DOHH2 (cell line): ENCODE measurements around the gene APOC3.

ENCODE experiments used
- H3F3A ChIP-seq: fragments of 200-600 bp; sonication (generic), shearing (Covaris generic); 2 replicates; pipeline ENCODE4 v1.6.0; 2016; ENCODE audit warnings: antibody characterized with exemption, mild to moderate bottlenecking; ENCODE audit not compliant: control insufficient read depth, insufficient read depth
- H3K27ac ChIP-seq: fragments of 200-600 bp; sonication (generic); 2 replicates; pipeline ENCODE4 v1.5.1; 2014; ENCODE audit warnings: low read depth, mild to moderate bottlenecking, low read length, moderate library complexity
- H3K27me3 ChIP-seq: fragments of 200-600 bp; sonication (generic); 2 replicates; pipeline ENCODE4 v1.6.1; 2014; ENCODE audit warnings: mild to moderate bottlenecking, low read length, mixed read lengths; ENCODE audit not compliant: control insufficient read depth
- H3K36me3 ChIP-seq: fragments of 200-600 bp; sonication (generic); 2 replicates; pipeline ENCODE4 v1.6.1; 2014; ENCODE audit warnings: mild to moderate bottlenecking, low read length, moderate library complexity, mixed read lengths; ENCODE audit not compliant: control insufficient read depth
- H3K4me1 ChIP-seq: fragments of 200-600 bp; sonication (generic); 2 replicates; pipeline ENCODE4 v1.6.1; 2014; ENCODE audit warnings: mild to moderate bottlenecking, low read length, mixed read lengths; ENCODE audit not compliant: control insufficient read depth
- H3K4me2 ChIP-seq: fragments of 200-600 bp; sonication (generic); 2 replicates; pipeline ENCODE4 v1.6.0; 2014; ENCODE audit warnings: mild to moderate bottlenecking, low read length, moderate library complexity
- H3K4me3 ChIP-seq: fragments of 200-600 bp; sonication (generic); 2 replicates; pipeline ENCODE4 v1.5.1; 2014; ENCODE audit warnings: mild to moderate bottlenecking, low read length, mixed read lengths
- H3K79me2 ChIP-seq: fragments of 200-600 bp; sonication (generic); 2 replicates; pipeline ENCODE4 v1.6.1; 2014; ENCODE audit warnings: mild to moderate bottlenecking, low read length, mixed read lengths; ENCODE audit not compliant: control insufficient read depth
- H3K9me2 ChIP-seq: fragments of 200-600 bp; sonication (generic); replicated peaks from 2 replicates; pipeline ENCODE4 v1.6.1; 2014; ENCODE audit warnings: mild to moderate bottlenecking, low read length, mixed read lengths; ENCODE audit not compliant: control insufficient read depth
- H3K9me3 ChIP-seq: fragments of 200-600 bp; sonication (generic); 2 replicates; pipeline ENCODE4 v1.6.1; 2014; ENCODE audit warnings: antibody characterized with exemption, low read length, mixed read lengths; ENCODE audit not compliant: control insufficient read depth, insufficient read depth
- H4K20me1 ChIP-seq: fragments of 200-600 bp; sonication (generic); 2 replicates; pipeline ENCODE4 v1.6.0; 2014; ENCODE audit warnings: low read depth, mild to moderate bottlenecking, antibody characterized with exemption, low read length, moderate library complexity; ENCODE audit not compliant: control insufficient read depth, insufficient read depth
- EZH2phosphoT487 ChIP-seq: fragments of 200-600 bp; sonication (generic); IDR thresholded peaks from 2 replicates; pipeline ENCODE4 v1.6.1; 2017; ENCODE audit warnings: borderline replicate concordance, mild to moderate bottlenecking, antibody characterized with exemption, low read length, moderate library complexity, mixed read lengths
- TF ChIP-seq, protein P1 (sequence below): fragments of 200-600 bp; sonication (generic); IDR thresholded peaks from one replicate; pipeline ENCODE4 v1.5.1; 2014; ENCODE audit warnings: antibody characterized with exemption, mild to moderate bottlenecking, low read depth, low read length; ENCODE audit not compliant: poor library complexity, severe bottlenecking

Gene APOC3

DNA sequence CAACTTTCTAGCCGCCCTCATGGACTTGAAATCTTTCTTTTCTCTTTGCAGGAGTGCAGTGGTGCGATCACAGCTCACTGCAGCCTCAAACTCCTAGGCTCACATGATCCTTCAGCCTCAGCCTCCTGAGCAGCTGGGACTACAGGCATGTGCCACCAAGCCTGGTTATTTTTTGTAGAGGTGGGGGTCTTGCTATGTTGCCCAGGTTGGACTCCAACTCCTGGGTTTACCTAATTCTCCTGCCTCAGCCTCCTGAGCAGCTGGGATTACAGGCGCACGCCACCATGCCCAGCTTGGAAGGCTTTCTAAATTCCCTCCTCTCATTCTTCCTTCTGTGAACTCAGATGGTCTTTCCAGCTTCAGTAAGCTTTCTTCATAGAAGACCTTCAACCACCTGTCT lies 12.4 kb downstream of the APOC3 start:
- no peaks in the 10 kb centered on the region for H3F3A ChIP-seq
- H3K4me2 ChIP-seq: no peak overlapping the region
- H3K36me3 ChIP-seq: peaks cover 21% of the 10 kb centered on the region
- no peaks in the 10 kb centered on the region for H3K27me3 ChIP-seq
- no peaks in the 10 kb centered on the region for H3K79me2 ChIP-seq
- no peaks in the 10 kb centered on the region for H3K9me3 ChIP-seq
- H3K9me2 ChIP-seq: no peaks in the 10 kb centered on the region
- no peak overlapping the region for H3K27ac ChIP-seq
- no peak overlapping the region for H3K4me3 ChIP-seq
- H3K4me1 ChIP-seq: no peaks in the 10 kb centered on the region
- no peaks in the 10 kb centered on the region for H4K20me1 ChIP-seq
- no peak for TF ChIP-seq EZH2phosphoT487
- TF ChIP-seq, protein P1, sequence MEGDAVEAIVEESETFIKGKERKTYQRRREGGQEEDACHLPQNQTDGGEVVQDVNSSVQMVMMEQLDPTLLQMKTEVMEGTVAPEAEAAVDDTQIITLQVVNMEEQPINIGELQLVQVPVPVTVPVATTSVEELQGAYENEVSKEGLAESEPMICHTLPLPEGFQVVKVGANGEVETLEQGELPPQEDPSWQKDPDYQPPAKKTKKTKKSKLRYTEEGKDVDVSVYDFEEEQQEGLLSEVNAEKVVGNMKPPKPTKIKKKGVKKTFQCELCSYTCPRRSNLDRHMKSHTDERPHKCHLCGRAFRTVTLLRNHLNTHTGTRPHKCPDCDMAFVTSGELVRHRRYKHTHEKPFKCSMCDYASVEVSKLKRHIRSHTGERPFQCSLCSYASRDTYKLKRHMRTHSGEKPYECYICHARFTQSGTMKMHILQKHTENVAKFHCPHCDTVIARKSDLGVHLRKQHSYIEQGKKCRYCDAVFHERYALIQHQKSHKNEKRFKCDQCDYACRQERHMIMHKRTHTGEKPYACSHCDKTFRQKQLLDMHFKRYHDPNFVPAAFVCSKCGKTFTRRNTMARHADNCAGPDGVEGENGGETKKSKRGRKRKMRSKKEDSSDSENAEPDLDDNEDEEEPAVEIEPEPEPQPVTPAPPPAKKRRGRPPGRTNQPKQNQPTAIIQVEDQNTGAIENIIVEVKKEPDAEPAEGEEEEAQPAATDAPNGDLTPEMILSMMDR: no peak

DNA sequence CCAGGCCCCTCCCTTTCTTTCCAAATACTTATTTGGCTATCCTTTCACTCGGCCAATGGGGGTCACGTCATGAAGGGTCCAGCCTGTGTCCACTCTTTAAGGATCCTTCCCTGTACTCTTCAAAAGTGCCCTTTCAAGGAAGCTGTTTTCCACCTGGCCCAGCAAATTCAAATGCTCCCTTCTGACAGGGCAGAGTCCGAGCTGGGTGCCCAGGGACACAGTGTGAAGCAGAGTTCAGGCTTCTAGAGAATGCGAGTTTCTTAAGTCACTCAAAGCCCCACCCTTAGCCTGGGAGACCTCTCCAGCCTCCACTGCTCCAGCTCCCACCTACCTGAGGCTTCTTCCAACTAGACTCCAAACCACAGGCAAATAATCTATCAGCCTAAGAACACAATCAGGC lies 13.2 kb downstream of the APOC3 start:
- H3K4me1 ChIP-seq: no peaks in the 10 kb centered on the region
- no peaks in the 10 kb centered on the region for H4K20me1 ChIP-seq
- H3K9me2 ChIP-seq: no peaks in the 10 kb centered on the region
- no peak overlapping the region for H3K4me3 ChIP-seq
- H3K27me3 ChIP-seq: no peaks in the 10 kb centered on the region
- no peaks in the 10 kb centered on the region for H3K79me2 ChIP-seq
- no peak overlapping the region for H3K4me2 ChIP-seq
- peaks cover 25% of the 10 kb centered on the region for H3K36me3 ChIP-seq
- no peaks in the 10 kb centered on the region for H3F3A ChIP-seq
- TF ChIP-seq, protein P1: no peak
- TF ChIP-seq EZH2phosphoT487: no peak
- no peak overlapping the region for H3K27ac ChIP-seq
- no peaks in the 10 kb centered on the region for H3K9me3 ChIP-seq

DNA sequence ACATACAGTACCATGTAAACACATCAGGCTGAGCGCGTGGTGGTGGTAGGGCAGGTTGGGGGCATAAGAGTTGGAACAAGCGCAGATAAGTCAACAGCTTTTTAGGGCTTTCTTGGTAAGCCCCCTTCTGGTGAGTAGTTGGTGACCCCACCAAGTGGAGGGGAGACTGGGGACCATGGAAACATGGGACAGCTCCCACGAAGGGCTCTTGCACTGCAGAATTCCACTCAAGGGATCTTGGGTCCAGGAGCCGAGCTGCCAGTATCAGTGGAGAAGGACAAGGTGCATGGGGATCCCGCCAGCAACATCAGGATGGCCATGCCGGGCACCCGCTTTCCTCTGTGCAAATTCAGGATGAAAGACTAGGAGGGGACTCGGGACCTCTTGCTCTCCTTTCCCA lies 14.0 kb downstream of the APOC3 start:
- Histone ChIP-seq H3K79me2 (no peaks in the 10 kb centered on the region), H3K9me3 (no peaks in the 10 kb centered on the region), H3F3A (no peaks in the 10 kb centered on the region), H3K27ac (no peak overlapping the region), H3K4me2 (no peak overlapping the region), H4K20me1 (no peaks in the 10 kb centered on the region), H3K36me3 (peaks cover 29% of the 10 kb centered on the region), H3K9me2 (no peaks in the 10 kb centered on the region), H3K27me3 (no peaks in the 10 kb centered on the region), H3K4me3 (no peak overlapping the region), H3K4me1 (no peaks in the 10 kb centered on the region)
- TF ChIP-seq, protein P1: no peak
- TF ChIP-seq EZH2phosphoT487: no peak

DNA sequence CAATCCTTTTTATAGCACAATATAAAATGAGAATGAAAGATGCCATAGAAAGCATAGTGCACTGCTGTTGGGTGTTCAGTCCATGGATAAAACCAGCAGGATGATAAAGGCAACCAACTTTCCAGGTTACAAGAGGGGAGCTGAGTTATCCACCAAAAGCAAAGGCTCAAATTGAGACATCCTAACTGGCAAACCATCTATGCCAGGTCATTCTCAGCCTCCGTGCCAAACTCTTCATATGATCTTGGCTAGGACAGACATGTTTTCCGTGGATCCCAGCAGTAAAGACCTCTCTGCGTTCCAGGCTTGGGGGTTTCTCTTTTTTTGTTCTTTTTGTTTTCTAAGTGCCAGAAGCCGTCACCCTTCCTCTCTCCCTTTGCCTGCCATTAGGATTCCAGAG lies 15.0 kb downstream of the APOC3 start:
- peaks cover 35% of the 10 kb centered on the region for H3K36me3 ChIP-seq
- H3K9me2 ChIP-seq: no peaks in the 10 kb centered on the region
- H3K4me3 ChIP-seq: no peak overlapping the region
- no peak overlapping the region for H3K27ac ChIP-seq
- no peaks in the 10 kb centered on the region for H4K20me1 ChIP-seq
- H3K27me3 ChIP-seq: no peaks in the 10 kb centered on the region
- no peaks in the 10 kb centered on the region for H3K79me2 ChIP-seq
- no peak overlapping the region for H3K4me2 ChIP-seq
- no peaks in the 10 kb centered on the region for H3K4me1 ChIP-seq
- no peaks in the 10 kb centered on the region for H3F3A ChIP-seq
- no peaks in the 10 kb centered on the region for H3K9me3 ChIP-seq
- no peak for TF ChIP-seq EZH2phosphoT487
- TF ChIP-seq, protein P1: no peak
